Central memory CD4-positive, alpha-beta T cell (primary cell): ENCODE measurements around the gene KISS1.
"Not testable (repeated sequence)": the region's sequence is repeated elsewhere in the genome, so short reads cannot be mapped to it uniquely, and the experiment has no call there.

ENCODE experiments used
- DNase-seq: peaks from one replicate; pipeline ENCODE4 v3.0.0; 2022
- total RNA-seq, 3 experiments: gene quantifications; one replicate each; lab custom pipeline; 2026; lab: John Stamatoyannopoulos, UW

Gene KISS1, protein sequence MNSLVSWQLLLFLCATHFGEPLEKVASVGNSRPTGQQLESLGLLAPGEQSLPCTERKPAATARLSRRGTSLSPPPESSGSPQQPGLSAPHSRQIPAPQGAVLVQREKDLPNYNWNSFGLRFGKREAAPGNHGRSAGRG
- total RNA-seq: 0 reads per million in 3 experiments

DNA sequence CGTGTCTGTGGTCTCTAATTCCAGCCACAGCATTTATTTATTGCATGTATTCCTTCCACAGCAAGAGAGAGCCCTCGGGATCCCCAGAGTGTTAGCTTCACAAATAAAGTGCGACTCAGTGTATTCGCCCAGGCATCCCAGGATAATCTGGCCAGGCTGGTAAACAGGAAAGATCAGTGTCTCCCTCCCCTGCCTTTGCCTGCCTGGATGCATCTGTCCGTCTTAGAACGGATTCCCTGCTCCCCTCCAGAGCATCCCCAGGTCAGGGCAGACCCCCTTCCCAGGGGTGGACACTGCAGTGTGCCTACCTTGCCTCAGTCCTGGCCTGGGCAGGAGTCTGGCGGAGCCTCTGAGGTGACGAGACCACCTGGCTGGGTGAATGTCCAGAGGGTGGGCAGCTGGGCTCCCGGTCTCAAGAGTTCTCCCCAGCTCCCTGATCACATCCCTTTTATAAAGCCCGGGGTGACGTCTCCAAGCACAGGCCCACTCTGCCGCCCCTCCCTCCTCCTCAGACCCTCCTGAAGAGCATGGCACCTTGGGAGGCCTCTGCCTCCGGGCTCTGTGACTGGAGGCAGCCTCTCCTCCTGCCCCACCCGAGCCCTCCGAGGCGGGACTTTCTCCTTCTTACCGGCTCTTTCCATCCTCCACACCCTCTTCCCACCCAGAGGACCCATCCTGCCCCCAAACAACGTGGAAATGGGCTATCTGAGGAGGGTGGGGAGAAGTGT, at the start of gene KISS1:
TSS of gene KISS1 (minus strand) at position 424 of the 728 bp plus-strand sequence. CDS start 3,615 bp downstream, outside the sequence.
- DNase-seq: no peak

DNA sequence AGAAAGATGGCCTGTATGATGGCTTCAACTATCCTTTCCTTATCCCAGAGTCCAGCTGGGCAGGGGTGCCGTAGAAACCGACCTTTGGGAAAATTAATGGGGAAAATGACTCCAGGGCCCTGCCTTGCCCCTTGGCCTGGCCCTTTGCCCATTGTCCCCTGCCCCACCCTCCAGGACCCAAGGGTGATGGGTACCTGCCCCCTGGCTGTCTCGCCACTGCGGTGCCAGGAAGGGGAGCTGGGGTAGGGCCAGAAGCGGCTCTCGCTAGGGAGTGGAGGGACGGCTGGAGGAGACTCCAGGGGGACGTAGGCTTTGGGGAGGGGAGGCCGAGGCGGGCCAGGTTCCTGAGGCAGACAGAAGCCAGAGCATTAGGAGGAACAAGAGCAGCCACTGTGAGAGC, 46.6 kb upstream of the KISS1 start:
- no peak for DNase-seq

DNA sequence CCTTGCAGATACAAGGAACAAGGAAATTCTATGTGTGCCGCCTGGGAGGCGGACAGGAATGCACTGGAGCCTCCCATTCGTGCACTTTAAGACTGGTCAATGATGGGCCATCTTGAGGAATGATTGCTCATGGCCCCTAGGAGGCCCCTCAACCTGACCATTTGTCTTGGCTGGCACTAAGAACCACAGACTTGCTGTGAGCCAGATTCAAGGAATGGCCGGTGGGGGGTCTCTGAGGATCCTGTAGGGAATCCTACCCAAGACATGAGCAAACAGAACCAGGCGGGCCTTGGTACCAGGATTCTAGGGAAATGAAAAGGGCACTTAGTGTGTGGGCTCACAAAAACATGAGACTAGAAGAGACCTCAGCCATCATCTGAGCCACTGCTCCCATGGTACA, 45.6 kb upstream of the KISS1 start:
- DNase-seq: no peak

DNA sequence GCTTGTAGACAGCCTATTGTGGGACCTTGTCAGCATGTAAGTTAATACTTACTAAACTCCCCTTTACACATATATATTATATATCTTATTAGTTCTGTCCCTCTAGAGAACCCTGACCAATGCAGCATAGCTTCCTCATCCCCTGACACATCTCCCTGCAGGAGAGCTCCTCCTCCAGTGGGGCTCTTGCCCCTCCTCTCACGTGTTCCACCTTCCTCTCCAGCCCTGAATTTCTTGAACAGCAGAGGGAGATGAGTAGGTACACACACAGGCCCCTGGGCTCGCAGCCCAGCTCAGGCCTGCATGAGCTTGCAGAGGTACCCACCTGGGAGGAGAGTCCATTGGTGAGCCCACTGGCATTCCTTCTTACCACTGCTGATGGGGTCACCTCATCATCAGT, 44.8 kb upstream of the KISS1 start:
- no peak for DNase-seq

DNA sequence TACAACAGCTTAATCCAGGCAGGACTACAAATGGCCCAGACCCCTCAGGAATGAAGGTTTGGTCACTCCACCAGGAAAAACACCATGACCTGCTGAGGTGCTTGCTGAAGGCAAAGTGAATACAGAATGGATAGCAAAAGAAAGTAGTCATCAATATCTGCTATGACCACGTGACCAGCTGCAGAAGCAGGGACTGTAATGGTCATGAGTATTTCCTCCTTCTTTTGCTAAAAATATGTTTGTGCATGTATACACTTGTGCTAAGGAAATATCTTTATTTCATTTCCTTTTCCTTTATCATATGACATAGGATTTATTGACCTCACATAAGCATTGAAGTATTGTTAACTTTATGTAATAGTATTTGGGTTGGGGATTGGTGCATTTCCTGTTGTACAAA, 43.9 kb upstream of the KISS1 start:
- DNase-seq: no peak

GRCh38 chr1:204239401-204239800, 43.1 kb upstream of the KISS1 start:
- not testable (repeated sequence) for DNase-seq

DNA sequence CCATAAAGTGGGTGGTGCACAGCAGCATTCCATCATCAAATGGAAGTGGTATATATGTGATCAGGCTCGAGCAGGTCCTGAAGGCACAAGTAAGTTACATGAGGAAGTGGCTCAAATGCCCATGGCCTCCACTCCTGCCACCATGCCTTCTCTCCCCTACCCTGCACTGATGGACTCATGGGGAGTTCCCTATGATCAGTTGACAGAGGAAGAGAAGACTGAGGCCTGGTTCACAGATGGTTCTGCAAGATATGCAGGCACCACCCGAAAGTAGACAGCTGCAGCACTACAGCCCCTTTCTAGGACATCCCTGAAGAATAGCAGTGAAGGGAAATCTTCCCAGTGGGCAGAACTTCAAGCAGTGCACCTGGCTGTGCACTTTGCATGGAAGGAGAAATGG, 42.2 kb upstream of the KISS1 start:
- not testable (repeated sequence) for DNase-seq

DNA sequence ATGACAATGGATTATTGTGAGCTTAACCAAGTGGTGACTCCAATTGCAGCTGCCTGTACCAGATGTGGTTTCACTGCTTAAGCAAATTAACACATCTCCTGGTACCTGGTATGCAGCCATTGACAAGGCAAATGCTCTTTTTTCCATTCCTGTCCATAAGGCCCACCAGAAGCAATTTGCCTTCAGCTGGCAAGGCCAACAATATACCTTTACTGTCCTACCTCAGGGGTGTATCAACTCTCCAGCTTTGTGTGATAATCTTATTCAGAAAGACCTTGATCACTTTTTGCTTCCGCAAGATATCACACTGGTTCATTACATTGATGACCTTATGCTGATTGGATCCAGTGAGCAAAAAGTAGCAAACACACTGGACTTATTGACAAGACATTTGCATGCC, 41.2 kb upstream of the KISS1 start:
- DNase-seq: not testable (repeated sequence)

DNA sequence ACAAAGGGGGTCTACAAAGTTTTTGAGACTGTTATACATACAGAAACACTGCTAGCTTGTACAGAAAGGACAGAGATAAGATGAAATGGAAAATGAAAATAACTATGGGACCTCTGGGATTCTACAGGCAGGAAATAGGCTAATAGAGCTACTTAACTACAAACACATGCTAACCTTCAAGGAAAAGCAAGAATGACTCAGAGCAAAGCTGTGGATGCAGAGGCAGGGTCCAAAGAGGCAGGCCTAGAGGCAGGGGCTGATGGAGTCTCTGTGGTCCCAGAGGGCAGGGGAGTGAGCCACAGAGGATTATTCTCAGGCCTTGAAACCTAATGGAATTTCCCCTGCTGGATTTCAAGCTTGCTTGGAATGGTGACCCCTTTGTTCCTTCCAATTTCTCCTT, 36.2 kb upstream of the KISS1 start:
- no peak for DNase-seq

DNA sequence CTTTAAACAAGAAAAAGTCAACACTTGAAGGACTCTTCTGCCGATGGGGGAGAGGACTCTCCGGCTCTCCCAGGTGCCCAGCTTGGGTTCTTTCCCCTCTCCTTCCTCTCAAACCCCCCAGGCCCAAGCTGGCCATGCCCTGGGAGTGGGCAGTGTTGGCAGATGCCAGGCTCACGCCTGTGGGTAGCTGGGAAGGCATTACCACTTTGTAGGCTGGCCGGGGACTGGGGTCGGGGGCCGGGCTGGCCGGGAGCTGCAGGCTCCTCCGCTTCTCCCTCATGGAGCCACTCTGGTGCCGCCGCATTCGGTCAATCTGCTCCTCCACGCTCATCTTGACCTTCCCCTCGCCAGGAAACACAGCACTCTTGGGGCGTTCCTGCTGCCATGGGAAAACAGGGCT, 33.9 kb upstream of the KISS1 start:
- no peak for DNase-seq

DNA sequence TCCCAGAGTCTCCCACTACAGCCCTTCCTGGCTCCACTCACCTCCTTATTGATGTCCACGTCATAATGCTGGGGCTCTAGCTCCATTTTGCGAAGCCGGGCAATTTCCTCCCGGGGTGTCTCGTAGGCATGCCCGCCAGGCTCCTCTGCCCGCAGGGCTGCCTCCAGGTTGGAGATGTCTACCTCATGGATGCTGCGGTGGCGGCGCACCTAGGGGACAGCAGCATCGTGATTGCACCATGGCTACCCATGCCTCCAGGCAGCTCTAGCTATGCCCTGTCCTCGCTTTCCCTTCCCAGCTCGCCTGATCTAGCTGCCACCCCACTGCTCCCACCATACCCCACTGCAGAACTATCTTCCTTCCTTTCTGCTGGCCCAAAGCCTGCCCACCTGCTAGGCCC, 32.6 kb upstream of the KISS1 start:
- no peak for DNase-seq

DNA sequence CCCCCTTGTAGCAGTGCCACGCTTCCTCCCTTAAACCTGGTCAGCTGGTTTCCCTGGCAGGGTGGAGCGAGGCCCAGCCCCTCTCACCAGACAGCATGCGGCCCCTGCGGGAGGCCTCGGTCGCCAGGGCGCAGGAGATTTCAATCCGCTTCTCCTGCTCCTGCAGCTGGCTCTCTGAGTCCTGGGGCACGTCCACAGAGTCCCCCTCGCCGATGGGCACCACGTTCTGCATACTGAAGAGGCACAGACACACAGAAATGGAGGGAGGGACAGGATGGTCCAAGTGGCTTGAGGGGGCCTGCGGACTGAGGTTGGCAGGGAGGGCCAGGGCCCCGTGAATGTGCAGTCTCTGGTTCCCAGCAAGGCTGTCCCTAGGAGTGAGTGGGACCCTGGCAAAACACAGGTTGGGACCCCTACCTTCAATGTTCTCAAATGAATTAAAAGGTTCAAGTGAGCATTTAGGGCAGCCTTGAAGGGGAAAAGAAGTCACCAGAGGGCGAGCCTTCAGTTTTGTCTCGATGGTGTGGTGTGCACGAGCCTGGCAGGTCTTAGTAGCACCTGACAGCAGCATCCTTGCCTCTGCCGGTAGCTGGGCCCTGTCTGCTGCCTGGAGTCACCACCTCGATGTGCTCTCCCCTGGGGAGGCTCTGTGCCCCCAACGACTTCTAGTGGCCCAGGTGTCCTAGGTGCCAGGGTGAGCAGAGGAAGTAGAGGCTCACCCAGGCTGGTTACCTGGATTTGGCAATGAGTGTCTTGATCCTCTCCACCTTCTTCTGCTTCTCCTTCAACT, 31.9 kb upstream of the KISS1 start:
- DNase-seq: no peak

DNA sequence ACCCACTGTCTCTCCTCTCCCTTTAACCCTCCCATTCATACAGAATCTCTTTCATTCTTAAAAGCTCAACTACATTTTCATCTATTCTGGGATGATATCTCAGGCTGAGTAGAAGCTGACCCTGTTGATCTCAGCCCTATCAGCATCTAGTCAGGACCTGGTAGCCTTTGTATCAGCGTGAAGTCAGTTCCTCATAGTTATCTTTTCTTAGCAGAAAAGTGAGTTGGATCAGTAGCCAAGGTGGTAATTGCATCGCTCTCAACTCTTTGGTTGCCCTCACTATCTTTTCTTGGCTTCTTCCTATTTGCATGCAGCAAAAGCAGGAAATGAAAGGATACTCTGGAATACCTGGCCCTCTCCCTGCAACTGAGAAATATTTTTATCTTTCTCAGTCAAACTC, 31.1 kb upstream of the KISS1 start:
- no peak for DNase-seq

- DNase-seq: no peak
These were observed 29.8 kb upstream of the KISS1 start for GRCh38 chr1:204225841-204226735.

DNA sequence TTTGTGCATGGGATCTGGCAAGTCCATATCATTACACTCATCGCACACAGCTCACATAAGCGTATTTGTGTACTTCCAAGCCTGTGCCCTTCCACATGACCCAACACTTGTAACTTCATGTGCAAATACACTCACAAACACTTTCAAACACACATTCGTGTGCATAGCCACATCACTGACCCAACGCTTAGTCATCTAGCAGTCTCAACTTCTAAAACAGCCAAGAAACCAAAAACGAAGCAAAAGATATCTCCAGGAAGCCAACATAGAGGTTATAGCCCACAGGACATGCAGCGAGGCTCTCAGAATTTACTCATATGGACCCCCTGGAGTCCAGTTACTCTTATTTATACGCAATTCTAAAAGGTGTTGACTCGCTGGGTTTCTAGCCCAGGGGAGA, 28.4 kb upstream of the KISS1 start:
- DNase-seq: no peak

DNA sequence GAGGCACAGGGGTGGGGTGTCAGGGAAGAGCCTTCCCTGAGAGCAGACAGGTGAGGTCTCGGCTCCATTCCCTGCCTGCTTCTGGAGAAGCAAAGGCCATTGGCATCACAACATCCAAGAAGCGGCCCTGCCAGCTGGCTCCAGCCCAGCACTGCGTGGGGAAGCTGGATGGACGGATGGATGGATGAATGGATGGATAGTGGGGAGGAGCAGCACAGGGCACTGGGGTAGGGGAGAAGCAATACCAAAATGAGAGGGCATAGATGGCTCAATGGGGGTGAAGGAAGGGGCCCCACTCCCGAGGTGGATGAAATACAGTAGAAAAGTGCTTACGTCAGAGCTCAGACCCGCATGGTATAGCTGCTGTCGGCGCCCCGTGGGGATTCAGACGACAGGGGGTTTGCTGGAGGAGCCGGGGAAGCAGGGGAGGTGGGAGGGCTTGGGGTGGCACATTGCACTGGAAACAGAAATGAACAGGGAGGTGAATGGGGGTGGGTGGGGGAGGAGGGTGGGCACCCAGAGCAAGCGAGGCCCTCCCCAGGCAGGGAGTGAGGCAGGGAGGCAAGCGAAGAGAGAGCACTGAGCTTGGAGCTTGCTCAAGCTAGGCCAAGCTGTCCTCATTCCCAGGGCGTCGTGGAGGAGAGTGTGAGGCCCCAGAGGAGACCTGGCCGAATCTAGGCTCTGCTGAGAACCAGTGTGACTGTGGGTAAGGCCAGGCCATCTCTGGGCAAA, 27.0 kb upstream of the KISS1 start:
- DNase-seq: no peak

- no peak for DNase-seq
These were observed 26.4 kb upstream of the KISS1 start for GRCh38 chr1:204222764-204223055.

GRCh38 chr1:204222006-204222763, 25.9 kb upstream of the KISS1 start:
- no peak for DNase-seq

DNA sequence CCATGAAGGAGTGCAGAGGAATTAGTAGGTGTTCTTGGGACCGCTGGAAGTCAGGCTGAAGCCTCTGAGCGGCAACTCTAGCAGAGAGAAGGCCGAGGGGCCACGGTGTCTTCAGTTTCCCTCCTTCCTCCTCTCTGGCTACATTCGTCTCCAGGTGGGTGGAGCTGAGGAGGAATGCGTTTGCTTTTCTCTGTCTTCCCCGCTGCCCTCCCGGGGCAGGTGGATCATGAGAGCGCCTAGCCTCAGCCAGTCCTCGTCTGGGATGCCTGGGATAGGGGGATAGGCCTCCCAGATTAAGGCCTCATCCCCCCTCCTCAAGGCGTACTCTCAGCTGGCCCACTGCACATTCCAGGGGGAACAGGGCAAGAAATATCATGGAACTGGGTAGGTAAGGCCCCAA, 25.0 kb upstream of the KISS1 start:
- no peak for DNase-seq

DNA sequence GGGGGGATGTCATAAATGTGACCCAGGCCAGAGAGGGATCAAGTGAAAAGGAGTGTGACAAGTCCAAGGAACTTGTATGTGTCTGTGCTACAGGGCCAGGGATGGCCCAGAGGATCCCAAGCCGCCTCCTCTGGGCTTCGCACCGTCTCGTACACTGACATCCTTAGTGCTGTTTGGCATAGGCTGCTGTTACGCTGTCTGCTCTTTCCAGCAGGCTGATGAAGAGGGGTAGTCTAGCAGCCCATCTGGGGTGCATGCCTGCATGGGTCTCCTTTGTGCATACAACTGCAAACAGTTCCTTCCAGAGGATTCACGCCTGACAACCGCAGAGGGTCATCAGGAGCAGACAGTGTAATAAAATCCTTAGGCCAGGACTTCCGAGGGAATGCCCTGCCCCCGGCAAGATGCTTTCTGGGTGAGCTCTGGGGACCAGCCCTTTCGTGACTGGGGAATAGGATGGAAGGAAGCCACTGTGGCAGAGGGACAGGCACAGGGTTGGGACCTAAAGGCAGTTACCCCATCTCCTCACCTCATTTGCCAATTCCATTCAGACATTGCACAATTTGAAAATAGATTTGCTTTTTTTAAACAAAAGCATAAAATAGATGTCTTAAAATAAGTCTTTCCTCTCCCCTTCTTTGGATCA, 23.8 kb upstream of the KISS1 start:
- DNase-seq: no peak

DNA sequence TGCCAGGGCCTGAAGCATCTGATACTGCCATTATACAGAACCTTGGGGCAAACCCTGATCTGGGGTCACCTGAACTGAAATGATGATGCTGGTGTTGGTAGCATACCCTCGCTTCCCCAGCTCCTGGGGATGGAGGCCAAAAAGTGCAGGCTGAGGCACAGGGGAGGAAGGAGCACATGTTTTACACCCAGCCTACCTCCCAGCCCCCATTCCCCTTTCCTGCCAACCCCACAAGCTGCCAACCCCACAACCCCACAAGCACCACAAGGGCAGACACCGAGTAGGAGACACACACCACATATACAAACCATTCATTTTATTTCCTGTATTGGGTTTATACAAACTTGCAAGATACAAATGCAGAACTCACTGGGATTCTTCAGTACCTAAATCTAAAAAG, 22.3 kb upstream of the KISS1 start:
- DNase-seq: no peak
